ENCODE data around the gene BHLHA9. TPM values are rescaled to one million over a fixed set of nuclear protein-coding genes. Genes with fewer than 3 reads are reported as not detected.
A peak's percentile ranks its signal among the peaks of the same experiment; 100 is the strongest.

BHLHA9 gene
- total RNA-seq (not detected), polyA plus RNA-seq (ENCODE audit: insufficient read length in 6 of 6) (not detected)
- long read RNA-seq, donor 1 = 0 reads
- long read RNA-seq, donor 2 = 0 reads
- long read RNA-seq, donor 3 = 0 reads
- long read RNA-seq, donor 4 = 0 reads
- long read RNA-seq, donor 5 = 0 reads
- long read RNA-seq, donor 6 = 0 reads
- long read RNA-seq, donor 7 = 0 reads
- long read RNA-seq, donor 8 = 0 reads
- long read RNA-seq, donor 9 = 0 reads
- long read RNA-seq, donor 10 = 0 reads
- long read RNA-seq, donor 11 = 0 reads
- long read RNA-seq, donor 12 = 0 reads

- H3K9me3 ChIP-seq = no peaks in the 10 kb centered on the region
- intact Hi-C loops (cut with DNase I) = loop anchor here in 1 of 2 donors (10.0 kb wide), 1 partner anchor 244 kb away; the partner anchor contains the start of gene INPP5K
- DNase-seq = no peak
- no peak within 1 kb of the TSS for H3K4me3 ChIP-seq
- no peak within 1 kb of the TSS for H3K27ac ChIP-seq
- no peaks in the 10 kb centered on the region for H3K36me3 ChIP-seq
- no peak for TF ChIP-seq CTCF (IDR thresholded peaks at IDR 0.05)
- H3K4me1 ChIP-seq = peaks cover 0 to 17% of the 10 kb centered on the region in 2 donors
- ATAC-seq = no peak
- H3K27me3 ChIP-seq = peaks cover 26 to 73% of the 10 kb centered on the region in 2 donors
Measured at GRCh38 chr17:1270210-1271029, at the start of gene BHLHA9. Gene BHLHA9, plus strand, starts transcription at chr17:1270444. Its CDS starts 120 bp downstream, at chr17:1270564.

- ATAC-seq = no peak
- H3K36me3 ChIP-seq = no peaks in the 10 kb centered on the region
- H3K4me1 ChIP-seq = no peaks in the 10 kb centered on the region
- TF ChIP-seq CTCF (IDR thresholded peaks at IDR 0.05) = no peak
- no peak overlapping the region for H3K4me3 ChIP-seq
- H3K27me3 ChIP-seq = no peaks in the 10 kb centered on the region
- no peaks in the 10 kb centered on the region for H3K9me3 ChIP-seq
- no peak overlapping the region for H3K27ac ChIP-seq
- no peak for DNase-seq
- intact Hi-C loops (cut with DNase I) = no loop called here
Measured at GRCh38 chr17:1221209-1221608, 49.0 kb upstream of the BHLHA9 start.

GRCh38 chr17:1222321-1222720, 47.9 kb upstream of the BHLHA9 start:
- no peak for TF ChIP-seq CTCF (IDR thresholded peaks at IDR 0.05)
- H3K9me3 ChIP-seq = no peaks in the 10 kb centered on the region
- H3K4me1 ChIP-seq = peaks cover 0 to 6% of the 10 kb centered on the region in 2 donors
- no peak overlapping the region for H3K4me3 ChIP-seq
- no peak for ATAC-seq
- H3K27ac ChIP-seq = no peak overlapping the region
- H3K27me3 ChIP-seq = peaks cover 0 to 7% of the 10 kb centered on the region in 2 donors
- intact Hi-C loops (cut with DNase I) = no loop called here
- H3K36me3 ChIP-seq = no peaks in the 10 kb centered on the region
- no peak for DNase-seq

GRCh38 chr17:1223662-1224061, 46.6 kb upstream of the BHLHA9 start:
- ATAC-seq = no peak
- Histone ChIP-seq H3K9me3 (no peaks in the 10 kb centered on the region), H3K36me3 (no peaks in the 10 kb centered on the region), H3K4me1 (peaks cover 4 to 19% of the 10 kb centered on the region in 2 donors), H3K27me3 (peaks cover 0 to 20% of the 10 kb centered on the region in 2 donors), H3K4me3 (no peak overlapping the region), H3K27ac (no peak overlapping the region)
- intact Hi-C loops (cut with DNase I) = no loop called here
- no peak for TF ChIP-seq CTCF (IDR thresholded peaks at IDR 0.05)
- peak in 1 of 4 donors; percentile 33 for DNase-seq

- Histone ChIP-seq H3K36me3 (no peaks in the 10 kb centered on the region), H3K27ac (no peak overlapping the region), H3K27me3 (peaks cover 0 to 27% of the 10 kb centered on the region in 2 donors), H3K4me3 (no peak overlapping the region), H3K9me3 (no peaks in the 10 kb centered on the region), H3K4me1 (peaks cover 5 to 26% of the 10 kb centered on the region in 2 donors)
- intact Hi-C loops (cut with DNase I) = no loop called here
- ATAC-seq (no peak), DNase-seq (no peak)
- no peak for TF ChIP-seq CTCF (IDR thresholded peaks at IDR 0.05)
Measured at GRCh38 chr17:1224330-1224729, 45.9 kb upstream of the BHLHA9 start.
